Measurements from ENCODE around the gene NHLRC1. TPM values are rescaled to one million over a fixed set of nuclear protein-coding genes. Genes with fewer than 3 reads are reported as not detected.

Gene NHLRC1
- total RNA-seq, 2 donors from 2014 or later: 1.0 to 1.9 TPM

GRCh38 chr6:18096423-18096822, 26.1 kb downstream of the NHLRC1 start:
- intact Hi-C loops (cut with DNase I): no loop called here
- no peak for DNase-seq (ENCODE audit: low spot score)

- intact Hi-C loops (cut with DNase I): no loop called here
- DNase-seq (ENCODE audit: low spot score): no peak
Observed at GRCh38 chr6:18091382-18091781, 31.1 kb downstream of the NHLRC1 start.

GRCh38 chr6:18090349-18090786, 32.1 kb downstream of the NHLRC1 start:
- DNase-seq (ENCODE audit: low spot score): no peak
- intact Hi-C loops (cut with DNase I): no loop called here

- intact Hi-C loops (cut with DNase I): no loop called here
- no peak for DNase-seq (ENCODE audit: low spot score)
Observed at GRCh38 chr6:18088419-18089296, 33.8 kb downstream of the NHLRC1 start.

- DNase-seq (ENCODE audit: low spot score): no peak
- intact Hi-C loops (cut with DNase I): no loop called here
Observed at GRCh38 chr6:18087396-18088165, 34.9 kb downstream of the NHLRC1 start.

- intact Hi-C loops (cut with DNase I): no loop called here
- no peak for DNase-seq (ENCODE audit: low spot score)
Observed at GRCh38 chr6:18081025-18081668, 41.3 kb downstream of the NHLRC1 start.

- intact Hi-C loops (cut with DNase I): no loop called here
- no peak for DNase-seq (ENCODE audit: low spot score)
Observed at GRCh38 chr6:18080544-18080943, 41.9 kb downstream of the NHLRC1 start.

GRCh38 chr6:18078866-18079265, 43.6 kb downstream of the NHLRC1 start:
- no peak for DNase-seq (ENCODE audit: low spot score)
- intact Hi-C loops (cut with DNase I): no loop called here

GRCh38 chr6:18076231-18076630, 46.2 kb downstream of the NHLRC1 start:
- no peak for DNase-seq (ENCODE audit: low spot score)
- intact Hi-C loops (cut with DNase I): no loop called here

- DNase-seq (ENCODE audit: low spot score): no peak
- intact Hi-C loops (cut with DNase I): no loop called here
Observed at GRCh38 chr6:18072841-18073240, 49.6 kb downstream of the NHLRC1 start.

GRCh38 chr6:18070486-18070885, 52.0 kb downstream of the NHLRC1 start:
- intact Hi-C loops (cut with DNase I): no loop called here
- no peak for DNase-seq (ENCODE audit: low spot score)

Other genes with a start within 250 kb of the NHLRC1 start
- gene KIF13A, start 135.0 kb downstream of the NHLRC1 start, total RNA-seq: 100 to 1,000 TPM in 1 of 2 donors, 10 to 100 TPM in 1; 74.6 to 110 TPM
- gene TPMT, start 32.4 kb upstream of the NHLRC1 start, total RNA-seq: 10 to 100 TPM in 1 of 2 donors, 1 to 10 TPM in 1; 10.0 to 11.8 TPM
- 10 to 100 TPM; 15.1 to 15.8 TPM for gene KDM1B, start 32.7 kb upstream of the NHLRC1 start, total RNA-seq
- 10 to 100 TPM; 54.6 to 79.3 TPM for gene DEK, start 141.9 kb upstream of the NHLRC1 start, total RNA-seq